A549 (cell line): ENCODE measurements around the gene TTBK2.

ENCODE experiments used
- CTCF ChIP-seq: fragments of >200 bp; sonication (Bioruptor Twin); formaldehyde crosslinking; IDR thresholded peaks from 3 replicates; pipeline ENCODE4 v1.5.1; 2016
- ELK1 ChIP-seq: fragments of 150-350 bp; IDR thresholded peaks from 2 replicates; pipeline ENCODE4 v1.6.1; 2014; ENCODE audit warnings: low read depth, mild to moderate bottlenecking, low read length

- no peak for TF ChIP-seq CTCF
- no peak for TF ChIP-seq ELK1
Measured at GRCh38 chr15:42749266-42749665, 171.3 kb downstream of the TTBK2 start.
